ENCODE results near the gene RREB1.
A peak's percentile ranks its signal among the peaks of the same experiment; 100 is the strongest.

RREB1 gene

DNA sequence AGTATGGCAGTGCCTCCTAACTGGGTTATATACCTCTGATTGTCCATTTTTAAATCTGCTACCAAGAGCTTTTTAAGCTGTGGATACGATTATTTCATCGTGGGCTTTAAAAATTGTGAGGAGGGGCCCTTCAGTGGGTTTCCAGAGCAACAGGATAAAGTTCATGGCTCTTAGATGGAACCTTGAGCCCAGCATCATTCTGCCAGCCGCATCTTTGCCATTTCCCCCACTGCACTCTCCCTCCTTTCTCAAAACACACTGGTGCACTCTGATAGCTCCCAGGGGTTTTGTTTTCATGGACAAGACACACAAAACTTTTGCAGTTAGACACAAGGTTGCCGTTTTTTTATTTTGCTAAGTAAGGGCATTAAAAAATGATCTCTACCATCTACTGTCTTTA, 54.1 kb downstream of the RREB1 start:
- no peaks in the 10 kb centered on the region for H3K9me3 ChIP-seq (ENCODE audit: insufficient read depth, low read depth, low read length)
- no peaks in the 10 kb centered on the region for H3K27me3 ChIP-seq (ENCODE audit: insufficient read depth, low read length)
- no peak overlapping the region for H3K4me3 ChIP-seq (ENCODE audit: low read length)
- H3K27ac ChIP-seq (ENCODE audit: low read length) = no peak overlapping the region
- no peak overlapping the region for H3K9ac ChIP-seq (ENCODE audit: low read depth, low read length)
- no peaks in the 10 kb centered on the region for H3K36me3 ChIP-seq (ENCODE audit: insufficient read depth, low read depth, low read length)
- H3K4me1 ChIP-seq (ENCODE audit: insufficient read depth, low read length) = peaks cover 37% of the 10 kb centered on the region

DNA sequence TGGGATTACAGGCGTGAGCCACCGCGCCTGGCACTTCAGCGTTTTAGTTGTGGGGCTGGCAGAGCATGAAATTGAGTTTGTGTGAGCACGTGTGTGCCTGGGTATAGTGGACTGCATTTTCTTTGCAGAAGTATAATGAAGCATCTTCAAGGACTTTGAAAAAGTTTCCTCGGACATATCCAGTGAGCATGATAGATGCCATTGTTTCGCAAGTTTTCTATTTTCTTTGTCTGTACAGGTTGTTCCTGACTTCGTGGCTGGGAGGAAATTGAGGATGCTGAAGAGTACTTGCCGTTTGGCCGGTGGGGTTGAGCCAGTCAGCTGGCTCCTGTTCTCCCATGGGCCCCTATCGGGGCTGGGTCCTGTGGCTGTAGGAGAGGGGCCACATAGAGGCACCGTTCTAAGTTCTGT, 55.9 kb downstream of the RREB1 start:
- Histone ChIP-seq H3K27me3 (ENCODE audit: insufficient read depth, low read length) (no peaks in the 10 kb centered on the region), H3K4me3 (ENCODE audit: low read length) (no peak overlapping the region), H3K9ac (ENCODE audit: low read depth, low read length) (no peak overlapping the region), H3K36me3 (ENCODE audit: insufficient read depth, low read depth, low read length) (no peaks in the 10 kb centered on the region), H3K4me1 (ENCODE audit: insufficient read depth, low read length) (peaks cover 25% of the 10 kb centered on the region), H3K9me3 (ENCODE audit: insufficient read depth, low read depth, low read length) (no peaks in the 10 kb centered on the region), H3K27ac (ENCODE audit: low read length) (no peak overlapping the region)

DNA sequence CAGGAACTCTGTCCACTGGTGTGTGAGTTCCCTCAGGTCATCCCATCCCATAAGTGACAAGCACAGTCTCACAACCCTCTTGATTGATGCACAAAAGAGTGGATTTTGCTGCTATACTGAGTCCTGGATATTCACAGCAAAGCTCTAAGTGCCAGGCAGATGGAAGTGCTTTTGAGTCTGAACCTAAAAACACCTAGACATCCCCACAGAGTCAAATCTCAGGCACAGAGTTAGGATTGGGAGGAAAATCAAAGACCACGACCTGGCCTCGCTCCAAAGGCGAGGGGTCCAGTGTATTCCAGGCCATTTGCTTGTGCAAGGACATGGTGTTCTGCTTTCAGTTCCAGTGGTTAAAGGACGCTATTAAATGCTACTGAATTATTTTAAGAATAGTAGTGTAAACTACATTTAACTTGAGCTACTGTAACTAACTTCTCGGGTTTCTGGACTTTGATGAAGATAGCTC, 56.8 kb downstream of the RREB1 start:
- Histone ChIP-seq H3K9ac (ENCODE audit: low read depth, low read length) (no peak overlapping the region), H3K9me3 (ENCODE audit: insufficient read depth, low read depth, low read length) (no peaks in the 10 kb centered on the region), H3K4me1 (ENCODE audit: insufficient read depth, low read length) (peaks cover 25% of the 10 kb centered on the region), H3K27ac (ENCODE audit: low read length) (no peak overlapping the region), H3K36me3 (ENCODE audit: insufficient read depth, low read depth, low read length) (no peaks in the 10 kb centered on the region), H3K4me3 (ENCODE audit: low read length) (no peak overlapping the region), H3K27me3 (ENCODE audit: insufficient read depth, low read length) (no peaks in the 10 kb centered on the region)

DNA sequence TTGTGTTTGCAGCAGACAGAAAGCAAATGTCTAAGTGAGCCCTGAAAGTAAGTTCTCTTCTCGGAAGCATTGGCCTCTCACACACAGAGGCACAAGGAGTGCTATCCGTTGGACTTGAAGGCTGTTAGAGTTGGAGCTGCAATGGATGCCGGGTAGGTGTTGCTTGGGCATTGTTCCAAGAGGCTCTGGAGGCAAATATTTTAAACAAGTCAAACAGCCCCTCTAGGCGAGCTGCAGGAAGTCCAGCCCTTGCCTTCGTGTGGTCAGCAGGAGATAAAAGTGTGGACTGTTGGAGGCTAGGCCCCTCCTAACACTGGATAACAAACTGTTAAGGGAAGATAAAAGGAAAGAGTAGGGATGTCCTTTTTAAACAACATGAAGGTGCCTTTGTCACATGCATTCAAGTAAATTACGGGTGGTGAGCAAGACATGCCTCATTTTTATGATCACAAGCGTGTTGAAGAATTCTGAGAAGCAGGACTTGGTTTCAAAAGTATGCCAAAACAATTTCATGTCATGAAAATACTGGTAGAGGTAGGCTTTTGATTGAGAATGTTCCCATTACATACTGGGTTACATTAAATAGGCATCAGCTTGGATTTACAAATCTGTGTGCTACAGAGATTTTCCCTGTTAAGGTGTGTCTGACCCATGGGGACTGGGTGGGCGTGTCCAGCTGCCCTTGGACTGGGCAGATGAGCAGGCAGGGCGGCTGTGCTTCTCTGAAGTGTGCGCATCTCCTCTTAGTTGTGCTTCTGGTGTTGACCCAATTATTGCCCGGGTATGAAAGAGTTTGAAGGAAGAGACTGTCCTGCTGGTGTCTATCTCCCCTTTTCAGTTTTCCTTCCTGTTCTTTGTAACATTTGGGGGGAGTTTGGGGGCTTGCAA, 57.5 kb downstream of the RREB1 start:
- Histone ChIP-seq H3K9ac (ENCODE audit: low read depth, low read length) (0 out of 2 replicates have a peak overlapping the region, but pooled peaks have one; percentile 11), H3K27ac (ENCODE audit: low read length) (no peak overlapping the region), H3K27me3 (ENCODE audit: insufficient read depth, low read length) (no peaks in the 10 kb centered on the region), H3K4me3 (ENCODE audit: low read length) (0 out of 2 replicates have a peak overlapping the region, but pooled peaks have one; percentile 17), H3K4me1 (ENCODE audit: insufficient read depth, low read length) (peaks cover 25% of the 10 kb centered on the region), H3K36me3 (ENCODE audit: insufficient read depth, low read depth, low read length) (no peaks in the 10 kb centered on the region), H3K9me3 (ENCODE audit: insufficient read depth, low read depth, low read length) (no peaks in the 10 kb centered on the region)

DNA sequence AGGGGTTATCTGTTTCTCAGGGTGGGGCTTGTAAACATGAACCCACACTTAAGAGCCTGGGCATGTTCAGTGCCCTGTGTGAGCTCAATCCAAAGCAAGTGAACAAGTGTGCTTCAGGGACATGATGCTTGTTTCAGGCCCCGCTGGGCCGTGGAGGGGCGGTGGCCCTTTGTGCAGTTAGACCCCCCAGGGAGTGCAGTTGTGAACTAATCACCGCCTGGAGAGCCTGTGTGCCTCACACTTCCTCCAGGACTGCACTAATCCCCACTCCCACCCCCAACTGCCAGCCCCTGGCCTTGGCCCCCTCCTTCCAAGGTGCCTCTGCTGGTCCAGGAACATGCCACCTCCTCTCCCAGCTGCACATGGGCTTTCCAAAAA, 58.1 kb downstream of the RREB1 start:
- H3K27me3 ChIP-seq (ENCODE audit: insufficient read depth, low read length) = no peaks in the 10 kb centered on the region
- 0 out of 2 replicates have a peak overlapping the region, but pooled peaks have one; percentile 17 for H3K4me3 ChIP-seq (ENCODE audit: low read length)
- H3K4me1 ChIP-seq (ENCODE audit: insufficient read depth, low read length) = peaks cover 25% of the 10 kb centered on the region
- 0 out of 2 replicates have a peak overlapping the region, but pooled peaks have one; percentile 11 for H3K9ac ChIP-seq (ENCODE audit: low read depth, low read length)
- no peaks in the 10 kb centered on the region for H3K36me3 ChIP-seq (ENCODE audit: insufficient read depth, low read depth, low read length)
- no peaks in the 10 kb centered on the region for H3K9me3 ChIP-seq (ENCODE audit: insufficient read depth, low read depth, low read length)
- H3K27ac ChIP-seq (ENCODE audit: low read length) = no peak overlapping the region

DNA sequence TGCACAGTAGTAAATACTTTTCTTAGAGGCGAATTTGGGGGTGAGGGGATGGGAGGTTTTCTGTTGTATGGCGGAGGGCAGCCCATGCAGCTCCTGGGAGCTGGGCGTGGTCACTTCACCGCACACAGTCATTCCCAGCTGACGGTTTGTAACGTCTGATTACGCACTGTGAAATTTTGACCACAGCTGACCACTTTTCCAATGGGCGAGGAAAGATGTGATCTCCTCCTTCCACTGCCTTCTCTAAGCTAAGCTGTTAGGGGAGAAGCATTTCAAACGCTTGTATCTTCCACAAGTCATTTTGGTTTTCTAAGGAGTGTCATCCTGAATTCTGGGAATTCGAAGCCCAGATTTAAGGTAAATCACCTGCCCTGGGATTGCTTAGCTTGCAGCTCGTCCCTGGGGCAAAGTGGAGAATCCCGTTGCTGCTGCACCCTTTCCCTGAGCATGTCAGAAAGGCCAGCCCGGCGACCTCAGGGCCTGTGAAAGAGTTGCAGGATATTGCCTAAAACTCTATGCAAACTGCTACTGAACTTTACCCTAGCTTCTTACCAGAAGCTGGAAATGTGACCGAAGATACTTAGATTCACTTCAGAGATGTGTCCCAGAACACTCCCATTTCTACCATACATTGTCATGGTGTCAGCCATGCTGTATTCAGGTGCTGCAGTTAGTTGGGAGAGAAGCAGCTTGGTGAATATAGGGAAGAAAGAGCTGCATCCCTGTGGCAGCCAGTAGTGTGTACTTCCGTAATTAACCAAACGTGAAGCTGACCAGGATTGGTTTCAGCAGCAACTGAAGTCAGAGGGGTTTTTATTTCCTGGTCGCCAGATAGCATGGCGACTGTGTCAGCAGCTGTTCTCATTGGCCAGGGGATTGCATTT, 58.9 kb downstream of the RREB1 start:
- no peak overlapping the region for H3K9ac ChIP-seq (ENCODE audit: low read depth, low read length)
- H3K27me3 ChIP-seq (ENCODE audit: insufficient read depth, low read length) = no peaks in the 10 kb centered on the region
- no peak overlapping the region for H3K4me3 ChIP-seq (ENCODE audit: low read length)
- H3K36me3 ChIP-seq (ENCODE audit: insufficient read depth, low read depth, low read length) = no peaks in the 10 kb centered on the region
- no peaks in the 10 kb centered on the region for H3K9me3 ChIP-seq (ENCODE audit: insufficient read depth, low read depth, low read length)
- peaks cover 25% of the 10 kb centered on the region for H3K4me1 ChIP-seq (ENCODE audit: insufficient read depth, low read length)
- no peak overlapping the region for H3K27ac ChIP-seq (ENCODE audit: low read length)

DNA sequence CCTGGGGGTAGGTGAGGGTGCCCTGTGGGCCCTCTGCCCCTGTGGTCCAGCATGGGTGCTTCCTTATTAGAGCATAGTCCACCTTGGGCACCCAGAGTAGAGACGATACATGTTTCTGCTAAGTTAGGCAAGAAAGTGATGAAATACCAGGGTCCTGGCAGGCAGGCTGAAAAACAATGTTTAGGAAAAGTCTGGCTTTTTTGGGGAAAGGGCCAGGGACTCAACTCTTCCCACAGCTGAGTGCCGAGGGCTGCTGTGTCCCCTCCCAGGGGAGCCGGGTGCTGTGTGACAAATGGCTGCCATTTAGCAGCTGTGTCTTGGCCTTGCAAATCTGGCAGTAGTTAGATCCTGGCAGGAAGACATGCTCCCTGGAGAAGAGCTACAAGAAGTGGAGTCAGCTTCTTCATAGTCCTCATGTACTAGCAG, 61.5 kb downstream of the RREB1 start:
- Histone ChIP-seq H3K27ac (ENCODE audit: low read length) (no peak overlapping the region), H3K9me3 (ENCODE audit: insufficient read depth, low read depth, low read length) (no peaks in the 10 kb centered on the region), H3K36me3 (ENCODE audit: insufficient read depth, low read depth, low read length) (no peaks in the 10 kb centered on the region), H3K4me3 (ENCODE audit: low read length) (no peak overlapping the region), H3K27me3 (ENCODE audit: insufficient read depth, low read length) (no peaks in the 10 kb centered on the region), H3K9ac (ENCODE audit: low read depth, low read length) (no peak overlapping the region), H3K4me1 (ENCODE audit: insufficient read depth, low read length) (peaks cover 30% of the 10 kb centered on the region)

DNA sequence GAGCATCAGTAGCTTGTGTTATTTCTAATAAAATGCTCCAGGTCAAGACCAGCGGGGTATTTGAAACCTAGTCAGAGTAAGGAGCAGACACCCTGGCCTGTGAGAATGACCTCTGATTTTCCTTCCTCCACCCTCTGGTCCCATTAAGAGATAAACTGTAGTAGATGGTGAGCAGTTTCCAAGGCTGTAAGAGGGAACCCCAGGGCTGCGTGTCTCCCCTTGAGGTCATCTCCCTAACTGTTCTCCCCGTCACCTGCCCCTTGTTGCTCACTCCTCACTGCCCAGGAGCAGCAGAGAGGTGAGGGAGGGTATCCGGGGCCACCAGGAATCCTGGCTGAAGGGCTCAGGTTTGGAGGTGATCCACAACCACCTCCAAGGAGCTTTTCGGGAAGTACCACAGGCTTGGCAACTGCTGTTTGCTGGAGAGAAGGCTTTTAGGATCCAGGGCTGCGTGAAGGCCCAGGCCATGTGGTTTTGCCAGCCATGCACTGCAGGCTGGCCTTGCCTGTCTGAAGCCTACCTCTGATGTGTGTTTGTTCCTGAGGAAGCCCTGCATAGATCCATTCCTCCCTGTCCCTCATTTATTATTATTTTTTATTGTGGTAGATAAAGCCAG, 62.5 kb downstream of the RREB1 start:
- Histone ChIP-seq H3K36me3 (ENCODE audit: insufficient read depth, low read depth, low read length) (no peaks in the 10 kb centered on the region), H3K27ac (ENCODE audit: low read length) (no peak overlapping the region), H3K9me3 (ENCODE audit: insufficient read depth, low read depth, low read length) (no peaks in the 10 kb centered on the region), H3K9ac (ENCODE audit: low read depth, low read length) (peak overlapping the region; percentile 32; the same call in 1 of the 2 replicates), H3K4me3 (ENCODE audit: low read length) (no peak overlapping the region), H3K27me3 (ENCODE audit: insufficient read depth, low read length) (no peaks in the 10 kb centered on the region), H3K4me1 (ENCODE audit: insufficient read depth, low read length) (peaks cover 24% of the 10 kb centered on the region)

DNA sequence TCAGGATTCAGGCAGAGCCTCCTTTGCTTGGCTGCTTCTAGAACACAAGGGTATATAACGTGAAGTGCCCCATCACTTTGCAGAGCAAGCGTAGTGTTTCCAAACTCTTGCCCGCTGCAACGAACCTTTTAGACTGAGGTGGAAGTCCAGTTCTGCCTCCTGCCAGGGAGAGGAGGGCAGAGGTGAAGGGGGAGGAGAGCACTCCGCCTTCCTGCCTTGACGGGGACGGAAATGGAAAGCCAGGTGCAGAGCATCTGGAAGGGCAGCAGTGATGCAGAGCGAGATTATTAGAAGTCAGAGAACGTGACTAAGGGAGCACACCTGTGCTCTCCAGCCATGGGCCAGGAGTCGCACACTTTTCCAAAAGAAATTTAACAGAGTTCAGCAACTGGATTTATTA, 63.4 kb downstream of the RREB1 start:
- no peaks in the 10 kb centered on the region for H3K27me3 ChIP-seq (ENCODE audit: insufficient read depth, low read length)
- no peak overlapping the region for H3K27ac ChIP-seq (ENCODE audit: low read length)
- H3K9ac ChIP-seq (ENCODE audit: low read depth, low read length) = no peak overlapping the region
- no peaks in the 10 kb centered on the region for H3K36me3 ChIP-seq (ENCODE audit: insufficient read depth, low read depth, low read length)
- peaks cover 24% of the 10 kb centered on the region for H3K4me1 ChIP-seq (ENCODE audit: insufficient read depth, low read length)
- H3K4me3 ChIP-seq (ENCODE audit: low read length) = no peak overlapping the region
- H3K9me3 ChIP-seq (ENCODE audit: insufficient read depth, low read depth, low read length) = no peaks in the 10 kb centered on the region

DNA sequence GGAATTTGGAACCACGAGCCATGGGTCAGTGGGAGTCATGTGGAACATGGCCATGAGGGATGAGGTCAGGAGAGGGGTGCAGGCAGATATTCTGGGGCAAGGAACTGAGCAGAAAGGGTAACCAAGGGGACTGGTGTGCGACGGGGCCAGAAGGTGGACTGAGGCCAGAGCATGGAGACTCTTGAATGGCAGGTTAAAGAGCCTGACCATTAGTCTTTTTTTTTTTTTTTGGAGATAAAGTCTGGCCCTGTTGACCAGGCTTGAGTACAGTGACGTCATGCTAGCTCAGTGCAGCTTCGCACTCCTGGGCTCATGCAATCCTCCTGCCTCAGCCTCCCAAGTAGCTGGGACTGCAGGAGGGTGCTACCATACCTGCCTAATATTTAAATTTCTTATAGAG, 64.0 kb downstream of the RREB1 start:
- H3K36me3 ChIP-seq (ENCODE audit: insufficient read depth, low read depth, low read length) = no peaks in the 10 kb centered on the region
- no peaks in the 10 kb centered on the region for H3K9me3 ChIP-seq (ENCODE audit: insufficient read depth, low read depth, low read length)
- no peak overlapping the region for H3K9ac ChIP-seq (ENCODE audit: low read depth, low read length)
- no peaks in the 10 kb centered on the region for H3K27me3 ChIP-seq (ENCODE audit: insufficient read depth, low read length)
- peaks cover 17% of the 10 kb centered on the region for H3K4me1 ChIP-seq (ENCODE audit: insufficient read depth, low read length)
- no peak overlapping the region for H3K27ac ChIP-seq (ENCODE audit: low read length)
- H3K4me3 ChIP-seq (ENCODE audit: low read length) = no peak overlapping the region

DNA sequence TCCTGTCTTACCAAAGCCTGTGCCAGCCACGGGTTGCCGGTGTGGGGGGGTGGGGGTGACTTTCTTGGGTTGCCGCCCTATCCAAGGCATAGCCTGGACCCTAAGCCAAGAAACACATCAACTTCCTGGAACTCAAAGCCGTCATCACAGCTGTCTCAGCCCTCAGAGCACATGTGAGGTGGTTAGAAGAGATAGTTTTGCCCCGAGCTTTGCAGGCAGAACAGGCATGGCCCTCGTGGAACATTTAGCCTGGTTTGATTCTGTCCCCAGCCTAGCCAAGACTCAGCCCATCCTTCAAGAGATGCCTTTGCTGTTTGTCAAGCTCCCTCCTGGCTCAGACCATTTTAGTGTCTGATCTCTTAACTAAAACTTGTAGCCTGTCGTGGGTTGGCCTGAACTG, 64.9 kb downstream of the RREB1 start:
- H3K27me3 ChIP-seq (ENCODE audit: insufficient read depth, low read length) = no peaks in the 10 kb centered on the region
- peaks cover 15% of the 10 kb centered on the region for H3K4me1 ChIP-seq (ENCODE audit: insufficient read depth, low read length)
- H3K9me3 ChIP-seq (ENCODE audit: insufficient read depth, low read depth, low read length) = no peaks in the 10 kb centered on the region
- H3K27ac ChIP-seq (ENCODE audit: low read length) = no peak overlapping the region
- H3K9ac ChIP-seq (ENCODE audit: low read depth, low read length) = no peak overlapping the region
- no peaks in the 10 kb centered on the region; the same call in 1 of the 2 replicates for H3K36me3 ChIP-seq (ENCODE audit: insufficient read depth, low read depth, low read length)
- no peak overlapping the region for H3K4me3 ChIP-seq (ENCODE audit: low read length)

Data from iPS-20b (cell line).